M059J (cell line): ENCODE data around the gene ACOT11. TPM values are rescaled to one million over a fixed set of nuclear protein-coding genes. Genes with fewer than 3 reads are reported as not detected.

Experiments used
- DNase-seq: peaks from one replicate; pipeline ENCODE4 v3.0.0-alpha.2; 2012; ENCODE audit warnings: low read depth
- total RNA-seq: library from RNA; depleted of rRNA; stranded (reverse); fragments of >200 nt; shearing (Covaris generic); gene quantifications from 2 replicates; pipeline ENCODE4 v1.2.3, GENCODE V29; 2014; rRNA removed

Gene ACOT11
- total RNA-seq, 1 experiment from 2014 or later = 0.64 TPM

DNA sequence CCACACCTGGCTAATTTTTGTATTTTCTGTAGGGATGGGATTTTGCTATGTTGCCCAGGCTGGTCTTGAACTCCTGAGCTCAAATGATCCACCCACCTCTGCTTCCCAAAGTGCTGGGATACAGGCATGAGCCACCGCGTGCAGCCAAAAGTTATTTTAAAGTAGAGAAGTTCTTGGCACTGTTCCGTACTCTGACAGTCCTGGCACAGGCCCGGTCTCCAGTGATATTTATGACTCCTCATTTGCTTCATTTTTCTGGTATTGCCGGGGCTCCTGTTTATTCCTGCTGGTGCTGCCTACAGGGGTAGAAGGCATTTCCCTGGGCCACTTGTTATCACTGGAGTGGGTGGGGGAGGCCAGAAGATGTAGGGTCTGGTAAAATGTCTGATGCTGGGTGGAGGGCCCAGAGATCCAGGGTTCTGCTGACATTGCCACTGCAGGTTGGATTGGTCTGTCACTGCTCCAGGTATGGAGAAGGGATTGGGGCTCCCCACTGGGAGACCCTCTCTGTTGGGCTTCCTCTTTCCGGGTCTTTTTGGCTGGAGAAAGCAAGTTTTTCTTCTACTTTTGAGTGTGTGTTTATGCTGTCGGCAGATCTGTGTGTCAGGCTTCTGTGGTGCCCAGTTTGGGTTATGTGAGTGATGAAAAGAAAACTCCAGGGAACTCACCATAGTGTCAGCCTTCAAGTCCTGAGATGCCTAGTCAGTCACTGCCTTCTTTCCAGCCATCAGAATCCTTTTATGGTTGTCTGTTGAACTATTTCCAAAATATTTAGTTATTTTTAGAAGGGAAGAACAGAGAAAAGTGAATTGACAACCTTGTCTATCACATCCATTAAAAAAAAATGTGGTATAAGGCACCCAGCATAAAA, 98.0 kb downstream of the ACOT11 start:
- DNase-seq = no peak

DNA sequence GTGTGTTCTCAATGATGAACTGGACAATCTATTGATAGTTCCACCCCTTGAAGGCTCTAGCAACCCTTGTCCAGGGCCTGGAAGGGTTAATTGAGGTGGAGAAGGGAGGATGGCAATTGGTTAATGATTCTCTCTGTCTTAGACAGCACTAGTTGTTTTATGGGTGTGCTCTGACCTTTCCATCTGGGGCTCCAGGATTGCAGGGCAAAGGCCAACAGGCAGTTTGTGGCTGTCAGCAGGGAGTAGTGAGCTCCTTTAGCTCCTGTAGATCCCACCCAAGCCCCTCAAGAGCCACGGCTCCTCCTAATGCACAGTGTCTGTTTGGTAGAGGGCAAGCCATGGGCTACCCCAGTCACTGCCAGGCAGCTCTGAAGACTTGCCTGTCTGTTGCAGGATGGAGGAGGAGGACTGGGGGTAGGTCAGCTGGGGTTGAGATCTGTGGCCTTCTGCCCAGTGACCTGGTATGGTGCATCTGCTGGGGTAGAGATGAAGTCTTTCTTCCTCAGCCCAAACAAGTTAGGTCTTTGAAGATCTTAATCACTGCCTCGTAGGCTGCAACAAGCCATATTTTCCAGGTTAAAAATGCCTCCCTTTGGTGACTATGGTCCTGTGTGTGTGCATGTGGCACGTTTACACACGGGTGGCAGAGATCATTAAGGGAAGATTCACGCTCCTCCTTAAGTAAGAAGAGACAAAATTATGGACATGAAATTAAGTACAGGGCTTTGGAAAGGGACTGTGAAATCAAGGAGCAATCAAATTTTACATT, 101.3 kb downstream of the ACOT11 start:
- DNase-seq = no peak

- DNase-seq = no peak
Measured at GRCh38 chr1:54649921-54650320, 101.9 kb downstream of the ACOT11 start.

- no peak for DNase-seq
Measured at GRCh38 chr1:54650417-54650816, 102.4 kb downstream of the ACOT11 start.

- no peak for DNase-seq
Measured at GRCh38 chr1:54651608-54652007, 103.6 kb downstream of the ACOT11 start.

GRCh38 chr1:54652168-54652567, 104.1 kb downstream of the ACOT11 start:
- no peak for DNase-seq

DNA sequence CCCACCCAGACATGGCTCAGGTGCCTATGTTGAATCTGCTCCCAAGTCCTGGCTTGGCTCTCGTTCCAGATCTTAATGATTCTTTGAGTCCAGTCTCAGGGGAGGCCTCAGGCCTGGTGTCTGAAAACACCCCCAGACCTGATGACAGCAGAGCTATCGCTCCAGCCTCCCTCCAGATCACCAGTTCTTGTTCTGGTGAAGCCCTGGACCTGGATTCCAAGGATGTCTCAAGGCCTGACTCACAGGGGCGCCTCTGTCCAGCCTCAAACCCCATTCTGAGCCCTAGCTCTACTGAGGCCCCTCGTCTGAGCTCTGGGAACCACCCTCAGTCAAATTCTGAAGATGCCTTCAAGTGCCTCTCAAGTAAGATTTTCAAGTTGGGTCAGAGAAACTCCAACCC, 105.0 kb downstream of the ACOT11 start:
- DNase-seq = no peak

DNA sequence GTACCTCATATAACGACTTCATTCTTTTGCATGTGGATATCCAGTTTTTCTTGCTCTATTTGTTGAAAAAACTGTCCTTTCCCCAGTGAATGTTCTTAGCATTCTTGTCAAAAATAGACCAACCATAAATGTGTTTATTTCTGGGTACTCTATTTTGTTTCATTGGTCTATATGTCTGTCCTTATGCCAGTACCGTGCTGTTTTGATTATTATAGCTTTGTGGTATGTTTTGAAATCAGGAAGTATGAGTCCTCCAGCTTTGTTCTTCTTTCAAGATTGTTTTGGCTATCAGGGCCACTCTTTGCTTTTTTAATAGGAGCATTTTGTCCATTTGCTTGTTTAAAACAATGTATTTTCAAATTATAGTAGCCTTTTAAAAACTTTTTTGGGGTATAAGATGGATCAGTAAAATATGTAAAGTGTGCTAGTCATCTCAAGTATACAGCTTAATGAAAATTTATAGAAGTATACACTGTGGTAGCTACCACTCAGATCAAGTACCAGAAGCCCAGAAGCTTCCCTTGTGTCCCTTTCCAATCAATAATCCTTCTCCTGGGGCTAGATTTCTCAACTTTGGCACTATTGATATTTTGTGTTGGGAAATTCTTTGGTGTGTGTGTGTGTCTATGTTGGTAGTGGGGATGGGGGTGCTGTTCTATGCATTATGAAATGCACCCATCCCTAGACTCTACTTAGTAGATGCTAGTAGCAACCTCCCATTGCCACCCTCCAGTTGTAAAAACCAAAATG, 110.3 kb downstream of the ACOT11 start:
- DNase-seq = no peak

Other genes starting within 250 kb of the ACOT11 start
- 11.7 and 18.8 TPM in 2 replicates for gene SSBP3, start 141.8 kb upstream of the ACOT11 start, total RNA-seq
- gene FAM151A, start 75.3 kb downstream of the ACOT11 start, total RNA-seq = not detected in 2 replicates
- not detected in 2 replicates for gene MROH7, start 93.6 kb downstream of the ACOT11 start, total RNA-seq
- 30.1 and 31.9 TPM in 2 replicates for gene TTC4, start 167.6 kb downstream of the ACOT11 start, total RNA-seq
- 7.8 and 10.3 TPM in 2 replicates for gene PARS2, start 216.3 kb downstream of the ACOT11 start, total RNA-seq